Neural cell (in vitro differentiated cells): ENCODE data around the gene STYXL1.

Source experiments
- CTCF ChIP-seq: fragments of 450-650 bp; IDR thresholded peaks from 2 replicates; pipeline ENCODE4 v1.5.1; 2014; ENCODE audit warnings: antibody characterized with exemption, mild to moderate bottlenecking, moderate library complexity; ENCODE audit not compliant: poor library complexity, severe bottlenecking
- EZH2 ChIP-seq: fragments of 200-600, 300-800 bp; shearing (Covaris generic), sonication (generic); IDR thresholded peaks from 2 replicates; pipeline ENCODE4 v1.6.1; 2014; ENCODE audit warnings: antibody characterized with exemption, low read length, borderline replicate concordance, mild to moderate bottlenecking; ENCODE audit not compliant: insufficient read depth, poor library complexity, severe bottlenecking
- MXI1 ChIP-seq: fragments of 450-650 bp; conservative IDR thresholded peaks from 2 replicates; pipeline ENCODE4 v1.6.1; 2014; ENCODE audit warnings: antibody characterized with exemption, mild to moderate bottlenecking; ENCODE audit not compliant: poor library complexity, severe bottlenecking
- POLR2AphosphoS5 ChIP-seq: IDR thresholded peaks from 2 replicates; pipeline ENCODE4 v1.6.1; 2012
- REST ChIP-seq: IDR thresholded peaks from 2 replicates; pipeline ENCODE4 v1.6.1; 2012; ENCODE audit warnings: borderline replicate concordance
- SMC3 ChIP-seq: fragments of 450-650 bp; conservative IDR thresholded peaks from 2 replicates; pipeline ENCODE4 v1.6.1; 2014; ENCODE audit warnings: antibody characterized with exemption, mild to moderate bottlenecking, moderate library complexity; ENCODE audit not compliant: poor library complexity

- no peak for TF ChIP-seq CTCF
- no peak for TF ChIP-seq POLR2AphosphoS5
- no peak for TF ChIP-seq REST
- no peak for TF ChIP-seq EZH2
- no peak for TF ChIP-seq MXI1
- no peak for TF ChIP-seq SMC3
Observed at GRCh38 chr7:76049295-76049694, 1.5 kb upstream of the STYXL1 start.
